ENCODE measurements around the gene EFHD2. TPM values are rescaled to one million over a fixed set of nuclear protein-coding genes. Genes with fewer than 3 reads are reported as not detected.

EFHD2 gene
- total RNA-seq, 1 donor from 2014 or later, result 26.0 TPM

DNA sequence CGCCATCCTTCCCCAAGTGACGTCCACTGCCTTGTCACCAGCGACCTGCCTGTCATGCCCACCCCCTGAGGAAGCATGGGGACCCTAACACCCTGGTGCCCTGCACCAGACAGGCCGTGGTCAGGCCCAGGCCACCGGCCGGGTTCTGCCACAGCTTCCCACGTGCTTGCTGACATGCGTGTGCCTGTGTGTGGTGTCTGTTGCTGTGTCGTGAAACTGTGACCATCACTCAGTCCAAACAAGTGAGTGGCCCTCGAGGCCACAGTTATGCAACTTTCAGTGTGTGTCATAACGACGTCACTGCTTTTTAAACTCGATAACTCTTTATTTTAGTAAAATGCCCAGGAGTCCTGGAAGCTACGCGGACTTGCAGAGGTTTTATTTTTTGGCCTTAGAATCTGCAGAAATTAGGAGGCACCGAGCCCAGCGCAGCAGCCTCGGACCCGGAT, 20.0 kb downstream of the EFHD2 start:
- H2AFZ ChIP-seq (ENCODE audit: low read depth, low read length), result no peak overlapping the region
- H3K4me3 ChIP-seq (ENCODE audit: insufficient read depth, low read depth, low read length), result no peak overlapping the region
- no peaks in the 10 kb centered on the region for H3K9me3 ChIP-seq (ENCODE audit: insufficient read depth, low read depth, low read length)
- H3K4me1 Mint-ChIP-seq (ENCODE audit: low read depth, unreplicated experiment), result peaks cover 13% of the 10 kb centered on the region
- H3K27me3 Mint-ChIP-seq (ENCODE audit: low read depth, unreplicated experiment), result no peaks in the 10 kb centered on the region
- H3K36me3 Mint-ChIP-seq (ENCODE audit: low read depth, unreplicated experiment), result peaks cover 6% of the 10 kb centered on the region
- no peak overlapping the region for H3K4me3 Mint-ChIP-seq (ENCODE audit: unreplicated experiment)
- no peaks in the 10 kb centered on the region for H3K36me3 ChIP-seq (ENCODE audit: insufficient read depth, low read length)
- TF ChIP-seq, protein P1, sequence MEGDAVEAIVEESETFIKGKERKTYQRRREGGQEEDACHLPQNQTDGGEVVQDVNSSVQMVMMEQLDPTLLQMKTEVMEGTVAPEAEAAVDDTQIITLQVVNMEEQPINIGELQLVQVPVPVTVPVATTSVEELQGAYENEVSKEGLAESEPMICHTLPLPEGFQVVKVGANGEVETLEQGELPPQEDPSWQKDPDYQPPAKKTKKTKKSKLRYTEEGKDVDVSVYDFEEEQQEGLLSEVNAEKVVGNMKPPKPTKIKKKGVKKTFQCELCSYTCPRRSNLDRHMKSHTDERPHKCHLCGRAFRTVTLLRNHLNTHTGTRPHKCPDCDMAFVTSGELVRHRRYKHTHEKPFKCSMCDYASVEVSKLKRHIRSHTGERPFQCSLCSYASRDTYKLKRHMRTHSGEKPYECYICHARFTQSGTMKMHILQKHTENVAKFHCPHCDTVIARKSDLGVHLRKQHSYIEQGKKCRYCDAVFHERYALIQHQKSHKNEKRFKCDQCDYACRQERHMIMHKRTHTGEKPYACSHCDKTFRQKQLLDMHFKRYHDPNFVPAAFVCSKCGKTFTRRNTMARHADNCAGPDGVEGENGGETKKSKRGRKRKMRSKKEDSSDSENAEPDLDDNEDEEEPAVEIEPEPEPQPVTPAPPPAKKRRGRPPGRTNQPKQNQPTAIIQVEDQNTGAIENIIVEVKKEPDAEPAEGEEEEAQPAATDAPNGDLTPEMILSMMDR (IDR thresholded peaks at IDR 0.05; ENCODE audit: insufficient read depth, low read depth, low read length), result no peak
- TF ChIP-seq EZH2 (IDR thresholded peaks at IDR 0.05; ENCODE audit: insufficient read depth, low read length), result no peak
- H3K79me2 ChIP-seq (ENCODE audit: insufficient read depth, low read length), result peaks cover 3% of the 10 kb centered on the region
- H3K27ac Mint-ChIP-seq (ENCODE audit: unreplicated experiment), result no peak overlapping the region
- peak overlapping the region; percentile 18 for H3K9ac ChIP-seq (ENCODE audit: low read length)
- H4K20me1 ChIP-seq (ENCODE audit: insufficient read depth, low read length), result peaks cover 37% of the 10 kb centered on the region
- peaks cover 16% of the 10 kb centered on the region for H3K4me1 ChIP-seq (ENCODE audit: insufficient read depth, low read length)
- peak; percentile 64 for DNase-seq (ENCODE audit: low read depth)
- no peak for FAIRE-seq
- H3K27me3 ChIP-seq (ENCODE audit: insufficient read depth, low read length), result no peaks in the 10 kb centered on the region
- H3K27ac ChIP-seq (ENCODE audit: low read depth, low read length), result no peak overlapping the region
- H3K4me2 ChIP-seq (ENCODE audit: low read length), result no peak overlapping the region
- H3K9me3 Mint-ChIP-seq (ENCODE audit: unreplicated experiment), result peaks cover 4% of the 10 kb centered on the region

DNA sequence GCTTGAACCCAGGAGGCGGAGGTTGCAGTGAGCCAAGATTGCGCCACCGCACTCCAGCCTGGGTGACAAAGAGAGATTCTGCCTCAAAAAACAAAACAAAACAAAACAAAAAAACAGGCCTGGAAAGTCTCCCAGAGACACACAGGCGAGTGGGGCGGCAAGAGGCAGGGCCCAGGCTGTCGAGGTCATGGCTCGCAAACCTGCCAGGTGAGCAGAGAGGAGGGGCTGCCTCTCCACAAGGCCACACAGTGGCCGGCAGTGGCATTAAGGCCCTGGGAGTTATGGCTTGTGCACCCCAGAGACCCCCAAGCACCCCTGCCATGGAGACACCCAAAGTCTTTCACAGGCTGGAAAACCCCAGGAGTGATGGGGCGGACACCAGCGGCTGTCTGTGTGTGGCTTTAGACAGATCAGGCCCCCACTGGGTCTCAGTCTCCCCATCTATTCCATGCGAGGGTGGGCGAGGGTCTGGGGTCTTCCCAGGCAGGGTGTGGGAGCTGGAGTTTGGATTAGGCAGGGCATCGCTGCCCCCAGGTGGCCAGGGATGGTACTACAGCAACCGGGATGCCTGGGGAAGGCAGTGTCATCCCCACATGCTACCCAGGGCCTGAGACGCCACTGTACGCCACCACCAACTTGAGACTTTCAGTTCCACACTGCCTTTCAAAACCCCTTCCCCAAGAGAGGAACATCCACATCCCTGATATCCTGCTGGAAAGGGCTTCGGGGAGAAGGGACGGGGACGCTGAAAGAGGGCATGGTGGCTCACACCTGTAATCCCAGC, 21.3 kb downstream of the EFHD2 start:
- Mint-ChIP-seq H3K4me1 (ENCODE audit: low read depth, unreplicated experiment) (peaks cover 11% of the 10 kb centered on the region), H3K36me3 (ENCODE audit: low read depth, unreplicated experiment) (peaks cover 6% of the 10 kb centered on the region), H3K27me3 (ENCODE audit: low read depth, unreplicated experiment) (no peaks in the 10 kb centered on the region), H3K27ac (ENCODE audit: unreplicated experiment) (no peak overlapping the region), H3K9me3 (ENCODE audit: unreplicated experiment) (peaks cover 4% of the 10 kb centered on the region), H3K4me3 (ENCODE audit: unreplicated experiment) (no peak overlapping the region)
- peaks cover 26% of the 10 kb centered on the region for H4K20me1 ChIP-seq (ENCODE audit: insufficient read depth, low read length)
- no peaks in the 10 kb centered on the region for H3K36me3 ChIP-seq (ENCODE audit: insufficient read depth, low read length)
- H3K27me3 ChIP-seq (ENCODE audit: insufficient read depth, low read length), result no peaks in the 10 kb centered on the region
- H3K4me1 ChIP-seq (ENCODE audit: insufficient read depth, low read length), result peaks cover 16% of the 10 kb centered on the region
- no peak for FAIRE-seq
- H3K27ac ChIP-seq (ENCODE audit: low read depth, low read length), result no peak overlapping the region
- DNase-seq (ENCODE audit: low read depth), result no peak
- TF ChIP-seq EZH2 (IDR thresholded peaks at IDR 0.05; ENCODE audit: insufficient read depth, low read length), result no peak
- TF ChIP-seq, protein P1 (IDR thresholded peaks at IDR 0.05; ENCODE audit: insufficient read depth, low read depth, low read length), result peak; percentile 85
- no peak overlapping the region for H3K4me3 ChIP-seq (ENCODE audit: insufficient read depth, low read depth, low read length)
- H3K79me2 ChIP-seq (ENCODE audit: insufficient read depth, low read length), result no peaks in the 10 kb centered on the region
- no peak overlapping the region for H3K4me2 ChIP-seq (ENCODE audit: low read length)
- no peak overlapping the region for H3K9ac ChIP-seq (ENCODE audit: low read length)
- H2AFZ ChIP-seq (ENCODE audit: low read depth, low read length), result no peak overlapping the region
- no peaks in the 10 kb centered on the region for H3K9me3 ChIP-seq (ENCODE audit: insufficient read depth, low read depth, low read length)

DNA sequence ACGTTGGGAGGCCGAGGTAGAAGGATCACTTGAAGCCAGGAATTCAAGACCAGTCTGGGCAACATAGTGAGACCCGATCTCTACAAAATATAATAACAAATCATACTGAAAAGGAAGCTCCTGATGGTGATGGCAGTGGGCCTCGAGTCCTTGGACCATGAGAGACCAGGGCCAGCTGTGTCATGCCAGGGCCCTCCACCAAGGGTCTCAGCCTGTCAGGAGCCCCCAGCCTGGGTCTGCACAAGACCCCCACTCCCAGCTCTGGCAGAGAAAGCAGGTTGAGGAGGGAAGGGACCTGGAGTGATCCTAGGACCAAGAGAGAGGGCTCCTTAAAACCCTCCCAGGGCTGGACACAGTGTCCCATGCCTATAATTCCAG, 21.9 kb downstream of the EFHD2 start:
- no peak overlapping the region for H3K4me3 ChIP-seq (ENCODE audit: insufficient read depth, low read depth, low read length)
- no peak overlapping the region for H3K9ac ChIP-seq (ENCODE audit: low read length)
- no peaks in the 10 kb centered on the region for H3K9me3 ChIP-seq (ENCODE audit: insufficient read depth, low read depth, low read length)
- no peaks in the 10 kb centered on the region for H3K27me3 ChIP-seq (ENCODE audit: insufficient read depth, low read length)
- peaks cover 13% of the 10 kb centered on the region for H3K4me1 ChIP-seq (ENCODE audit: insufficient read depth, low read length)
- no peak overlapping the region for H3K4me2 ChIP-seq (ENCODE audit: low read length)
- Mint-ChIP-seq H3K36me3 (ENCODE audit: low read depth, unreplicated experiment) (peaks cover 2% of the 10 kb centered on the region), H3K4me3 (ENCODE audit: unreplicated experiment) (no peak overlapping the region), H3K27me3 (ENCODE audit: low read depth, unreplicated experiment) (no peaks in the 10 kb centered on the region), H3K27ac (ENCODE audit: unreplicated experiment) (no peak overlapping the region), H3K4me1 (ENCODE audit: low read depth, unreplicated experiment) (peaks cover 5% of the 10 kb centered on the region), H3K9me3 (ENCODE audit: unreplicated experiment) (no peaks in the 10 kb centered on the region)
- no peak for DNase-seq (ENCODE audit: low read depth)
- H4K20me1 ChIP-seq (ENCODE audit: insufficient read depth, low read length), result peaks cover 20% of the 10 kb centered on the region
- TF ChIP-seq EZH2 (IDR thresholded peaks at IDR 0.05; ENCODE audit: insufficient read depth, low read length), result no peak
- TF ChIP-seq, protein P1 (IDR thresholded peaks at IDR 0.05; ENCODE audit: insufficient read depth, low read depth, low read length), result no peak
- H3K36me3 ChIP-seq (ENCODE audit: insufficient read depth, low read length), result no peaks in the 10 kb centered on the region
- FAIRE-seq, result no peak
- no peak overlapping the region for H3K27ac ChIP-seq (ENCODE audit: low read depth, low read length)
- no peak overlapping the region for H2AFZ ChIP-seq (ENCODE audit: low read depth, low read length)
- no peaks in the 10 kb centered on the region for H3K79me2 ChIP-seq (ENCODE audit: insufficient read depth, low read length)
